H1 (cell line): ENCODE data around the gene TRMT13. TPM values are rescaled to one million over a fixed set of nuclear protein-coding genes. Genes with fewer than 3 reads are reported as not detected.

ENCODE experiments used
- CTCF ChIA-PET: fragments of 300-600 bp; sonication (Branson Sonifier 250); formaldehyde crosslinking; loops from one replicate; lab custom pipeline; 2021; ENCODE audit not compliant: partially characterized antibody; lab: Charles Lee
- POLR2A ChIA-PET: fragments of 300-600 bp; sonication (Branson Sonifier 250); formaldehyde crosslinking; loops from one replicate; lab custom pipeline; 2021; ENCODE audit warnings: inconsistent platforms; ENCODE audit not compliant: partially characterized antibody; lab: Charles Lee
- DNase-seq, 2 experiments: peaks; one replicate each; pipeline versions ENCODE4 v3.0.0 to v3.0.0-alpha.2; 2010 to 2022; ENCODE audit warnings: low spot score in 2 of 2, low read depth in 1 of 2, mixed read lengths in 1 of 2
- FAIRE-seq: peaks from 2 replicates; lab custom pipeline; 2011; peaks lifted over from hg19 to GRCh38; lab: Jason Lieb, UNC
- H2AFZ ChIP-seq: 2 replicates; pipeline ENCODE4 v1.8.1; 2012; ENCODE audit warnings: low read length, inconsistent platforms
- H2AK5ac ChIP-seq: 2 replicates; pipeline ENCODE4 v1.6.1; 2013; ENCODE audit warnings: low read depth, low read length
- H2BK120ac ChIP-seq: replicated peaks from 2 replicates; pipeline ENCODE3; 2013; ENCODE audit warnings: low read depth, low read length, inconsistent platforms
- H2BK12ac ChIP-seq: 2 replicates; pipeline ENCODE4 v1.6.1; 2013; ENCODE audit warnings: low read depth, low read length
- H2BK15ac ChIP-seq: 2 replicates; pipeline ENCODE4 v1.6.1; 2013; ENCODE audit warnings: low read length
- H2BK20ac ChIP-seq: 2 replicates; pipeline ENCODE4 v1.6.1; 2013; ENCODE audit warnings: low read length
- H2BK5ac ChIP-seq: 2 replicates; pipeline ENCODE4 v1.6.1; 2013; ENCODE audit warnings: low read depth, low read length
- H3K14ac ChIP-seq: 2 replicates; pipeline ENCODE4 v1.6.1; 2013; ENCODE audit warnings: inconsistent platforms; ENCODE audit not compliant: insufficient read length
- H3K18ac ChIP-seq: 2 replicates; pipeline ENCODE4 v1.6.1; 2013; ENCODE audit warnings: low read length; ENCODE audit errors: extremely low read depth
- H3K23ac ChIP-seq: 2 replicates; pipeline ENCODE4 v1.6.1; 2013; ENCODE audit warnings: inconsistent platforms; ENCODE audit not compliant: insufficient read length
- H3K23me2 ChIP-seq: 2 replicates; pipeline ENCODE4 v1.6.1; 2013; ENCODE audit warnings: low read depth, low read length
- H3K27ac ChIP-seq: 2 replicates; pipeline ENCODE4 v1.6.1; 2011; ENCODE audit warnings: low read depth, low read length, inconsistent platforms
- H3K27me3 ChIP-seq, 4 experiments: replicated peaks in 1 of 4; 1 replicate in 1 of 4; 2 replicates in 3 of 4; pipeline versions ENCODE4 v1.6.1 to v1.8.1; 2011 to 2013; ENCODE audit warnings: low read length in 3 of 4, mild to moderate bottlenecking in 3 of 4, inconsistent platforms in 2 of 4, mixed read lengths in 2 of 4, moderate library complexity in 1 of 4; ENCODE audit not compliant: control insufficient read depth in 3 of 4, insufficient read depth in 3 of 4; ENCODE audit errors: extremely low read depth in 1 of 4
- H3K36me3 ChIP-seq, 4 experiments: 2 replicates each; pipeline versions ENCODE4 v1.6.1 to v1.8.1; 2011 to 2013; ENCODE audit warnings: mild to moderate bottlenecking in 4 of 4, low read length in 3 of 4, moderate library complexity in 2 of 4, control low read depth in 1 of 4, inconsistent platforms in 1 of 4; ENCODE audit not compliant: insufficient read depth in 4 of 4, control insufficient read depth in 2 of 4
- H3K4ac ChIP-seq: replicated peaks from 2 replicates; pipeline ENCODE3; 2013; ENCODE audit warnings: low read length, low read depth, mixed read lengths, inconsistent platforms; ENCODE audit not compliant: insufficient read length
- H3K4me1 ChIP-seq, 4 experiments: replicated peaks in 1 of 4; 1 replicate in 1 of 4; 2 replicates in 3 of 4; pipeline versions ENCODE4 v1.6.1 to v1.8.1; 2011 to 2013; ENCODE audit warnings: low read length in 3 of 4, inconsistent platforms in 2 of 4, mixed read lengths in 1 of 4; ENCODE audit not compliant: insufficient read depth in 4 of 4, control insufficient read depth in 3 of 4
- H3K4me2 ChIP-seq, 2 experiments: 2 replicates each; pipeline versions ENCODE4 v1.6.1 to v1.8.1; 2011 to 2013; ENCODE audit warnings: low read depth in 2 of 2, low read length in 2 of 2, control low read depth in 1 of 2, inconsistent platforms in 1 of 2, mild to moderate bottlenecking in 1 of 2; ENCODE audit not compliant: insufficient read depth in 1 of 2
- H3K4me3 ChIP-seq, 4 experiments: fragments of 200-600, 300-600 bp in 1 of 4; sonication (generic), shearing (Covaris generic), sonication (Bioruptor Twin) in 1 of 4; 2 replicates each; pipeline versions ENCODE4 v1.5.1 to v1.8.1; 2011 to 2016; ENCODE audit warnings: low read length in 4 of 4, low read depth in 3 of 4, control low read depth in 2 of 4, inconsistent platforms in 2 of 4, mild to moderate bottlenecking in 2 of 4, mixed read lengths in 1 of 4, moderate library complexity in 1 of 4; ENCODE audit not compliant: insufficient read depth in 2 of 4; ENCODE audit errors: extremely low read depth in 1 of 4
- H3K56ac ChIP-seq: replicated peaks from 2 replicates; pipeline ENCODE3; 2013; ENCODE audit warnings: low read depth, mild to moderate bottlenecking, mixed read lengths, low read length, inconsistent platforms; ENCODE audit not compliant: insufficient read length
- H3K79me1 ChIP-seq: 2 replicates; pipeline ENCODE4 v1.6.1; 2013; ENCODE audit warnings: low read depth, low read length, control low read depth
- H3K79me2 ChIP-seq, 2 experiments: 2 replicates each; pipeline versions ENCODE4 v1.6.1 to v1.8.1; 2012 to 2013; ENCODE audit warnings: low read length in 2 of 2, mild to moderate bottlenecking in 2 of 2, inconsistent platforms in 1 of 2; ENCODE audit not compliant: insufficient read depth in 2 of 2, control insufficient read depth in 1 of 2
- H3K9ac ChIP-seq, 4 experiments: replicated peaks in 1 of 4; 1 replicate in 1 of 4; 2 replicates in 3 of 4; pipeline versions ENCODE4 v1.6.1 to v1.8.1; 2011 to 2013; ENCODE audit warnings: low read depth in 3 of 4, low read length in 3 of 4, control low read depth in 2 of 4, mild to moderate bottlenecking in 2 of 4, moderate library complexity in 2 of 4, inconsistent platforms in 1 of 4; ENCODE audit errors: extremely low read depth in 1 of 4
- H3K9me3 ChIP-seq, 2 experiments: 2 replicates each; pipeline versions ENCODE4 v1.6.1 to v1.8.1; 2012 to 2013; ENCODE audit warnings: mild to moderate bottlenecking in 2 of 2, moderate library complexity in 2 of 2, control low read depth in 1 of 2, inconsistent platforms in 1 of 2, low read depth in 1 of 2, low read length in 1 of 2, mixed read lengths in 1 of 2; ENCODE audit not compliant: insufficient read depth in 2 of 2
- H4K20me1 ChIP-seq, 2 experiments: replicated peaks in 1 of 2; 2 replicates each; pipeline versions ENCODE3 to v1.8.1; 2011 to 2013; ENCODE audit warnings: inconsistent platforms in 2 of 2, low read length in 2 of 2, mild to moderate bottlenecking in 1 of 2; ENCODE audit not compliant: insufficient read depth in 2 of 2, control insufficient read depth in 1 of 2
- H4K5ac ChIP-seq: 2 replicates; pipeline ENCODE4 v1.6.1; 2013; ENCODE audit warnings: low read length, low read depth, mixed read lengths, inconsistent platforms; ENCODE audit not compliant: insufficient read length
- H4K8ac ChIP-seq: 2 replicates; pipeline ENCODE4 v1.8.0; 2013; ENCODE audit warnings: mild to moderate bottlenecking, moderate library complexity, low read length, inconsistent platforms; ENCODE audit not compliant: insufficient read depth; ENCODE audit errors: extremely low read depth
- H4K91ac ChIP-seq: replicated peaks from 2 replicates; pipeline ENCODE3; 2013; ENCODE audit warnings: low read length, mixed read lengths, inconsistent platforms; ENCODE audit not compliant: insufficient read length
- CBX5 ChIP-seq: fragments of 300-800, 300-1000 bp; sonication (generic); IDR thresholded peaks from 2 replicates; pipeline ENCODE4 v1.7.1; 2016; ENCODE audit warnings: antibody characterized with exemption, low read length, low read depth
- MAX ChIP-seq: IDR thresholded peaks from 2 replicates; pipeline ENCODE4 v1.6.1; 2012; ENCODE audit warnings: inconsistent platforms
- WGBS, 2 experiments: shearing (Covaris generic) in 1 of 2; methylation state at CpG; one replicate each; pipeline versions ENCODE4 v1.1.6 to v1.1.7; 2013 to 2015; ENCODE audit warnings: low lambda C conversion rate in 2 of 2, mixed read lengths in 2 of 2, inconsistent platforms in 1 of 2, low coverage in 1 of 2, missing lambda C conversion rate in 1 of 2; ENCODE audit not compliant: insufficient replicate concordance in 2 of 2, insufficient coverage in 1 of 2, insufficient read length in 1 of 2; ENCODE audit errors: extremely low coverage in 1 of 2, missing lambda C conversion rate in 1 of 2; 5-methylcytosine and 5-hydroxymethylcytosine counted together
- polyA plus RNA-seq, 7 experiments: library from polyadenylated mRNA; depleted of rRNA in 3 of 7; stranded (reverse) in 5 of 7; unstranded in 2 of 7; fragments of >200 nt in 5 of 7; fragments of 200-250 nt in 2 of 7; gene quantifications; 1 replicate in 5 of 7; 2 replicates in 1 of 7; 4 replicates in 1 of 7; pipeline versions ENCODE4 v1.2.1 to v1.2.3, GENCODE V29; 2011 to 2013; ENCODE audit warnings: missing spikeins in 2 of 7, mixed read lengths in 2 of 7
- total RNA-seq: library from RNA; stranded (reverse); fragmentation: NEBNext Ultra II Directional; extraction: Animal tissue kit (Norgen Biotek cat#: 25700); gene quantifications from 2 replicates; pipeline ENCODE4 v1.2.1, GENCODE V29; 2021

The TRMT13 gene
- total and polyA plus RNA-seq, 2 of the 8 experiments (the other 6 are each of a cell fraction or from before 2014, with no cell fraction given), result 3.6 to 14.8 TPM

- Histone ChIP-seq H3K27me3 (no peaks in the 10 kb centered on the region), H3K4me3 (no peak overlapping the region)
- WGBS, 2 experiments, result 76% methylated on average over 4 of the region's 4 CpGs; no CpG with 5 or more reads in 1 of the 2 experiments
- no peak for TF ChIP-seq CBX5
- no peak for TF ChIP-seq MAX
Observed at GRCh38 chr1:100177295-100178041, 44.5 kb downstream of the TRMT13 start.

More at GRCh38 chr1:100177295-100178041, 44.5 kb downstream of the TRMT13 start:
- Histone ChIP-seq H2BK120ac (no peak overlapping the region), H3K23ac (no peak overlapping the region), H3K56ac (no peak overlapping the region), H2BK5ac (no peak overlapping the region), H4K5ac (no peak overlapping the region), H3K14ac (no peak overlapping the region), H3K9me3 (no peaks in the 10 kb centered on the region), H3K18ac (no peak overlapping the region), H2BK15ac (no peak overlapping the region), H3K27ac (no peak overlapping the region), H3K79me2 (no peaks in the 10 kb centered on the region), H4K8ac (no peak overlapping the region), H3K4ac (no peak overlapping the region), H3K36me3 (no peaks in the 10 kb centered on the region), H2BK12ac (no peak overlapping the region), H3K79me1 (no peaks in the 10 kb centered on the region), H3K4me1 (no peaks in the 10 kb centered on the region), H2AFZ (no peak overlapping the region), H3K23me2 (no peaks in the 10 kb centered on the region; the same call in 1 of the 2 replicates), H2BK20ac (no peak overlapping the region), H2AK5ac (no peak overlapping the region), H4K20me1 (no peaks in the 10 kb centered on the region), H4K91ac (no peak overlapping the region), H3K9ac (no peak overlapping the region), H3K4me2 (no peak overlapping the region)
- ChIA-PET POLR2A (interaction anchor here (1.0 to 1.2 kb wide), 2 partner anchors 15 to 33 kb away, joined by 3 to 4 read pairs; no protein-coding TSS in a partner anchor), CTCF (no interaction called here)
- DNase-seq (no peak), FAIRE-seq (no peak)
